Endothelial cell of umbilical vein (primary cell): Measurements from ENCODE around the gene ZNF528. TPM values are rescaled to one million over a fixed set of nuclear protein-coding genes. Genes with fewer than 3 reads are reported as not detected.

Experiments
- BruUV-seq: library from RNA; stranded (reverse); fragments of 400-500 nt; replicated peaks from 2 replicates; lab custom pipeline; 2021; lab: Mats Ljungman, UMichigan
- CTCF ChIA-PET: fragments of 300-600, 350-600 bp; sonication (Branson Sonifier 250); formaldehyde crosslinking; loops from one replicate; lab custom pipeline; 2021; ENCODE audit warnings: antibody characterized with exemption, inconsistent platforms; lab: Charles Lee
- POLR2A ChIA-PET: fragments of 300-600, 350-600 bp; sonication (Branson Sonifier 250); formaldehyde crosslinking; loops from one replicate; lab custom pipeline; 2021; ENCODE audit warnings: antibody characterized with exemption, inconsistent platforms; lab: Charles Lee
- DNase-seq: peaks from one replicate; pipeline ENCODE4 v3.0.0-alpha.2; 2011; ENCODE audit warnings: low read depth, low spot score
- FAIRE-seq: peaks from 2 replicates; lab custom pipeline; 2011; peaks lifted over from hg19 to GRCh38; lab: Jason Lieb, UNC
- H2AFZ ChIP-seq: 2 replicates; pipeline ENCODE4 v1.6.0; 2012; ENCODE audit warnings: low read depth, low read length, control low read depth, inconsistent platforms
- H3K27ac ChIP-seq: 2 replicates; pipeline ENCODE4 v1.5.1; 2011; ENCODE audit warnings: low read depth, mild to moderate bottlenecking, control low read depth, low read length, moderate library complexity; ENCODE audit not compliant: insufficient read depth
- H3K27me3 ChIP-seq, 2 experiments: 2 replicates each; pipeline versions ENCODE4 v1.6.0 to v1.6.1; 2011; ENCODE audit warnings: low read length in 2 of 2, mixed read lengths in 1 of 2; ENCODE audit not compliant: control insufficient read depth in 2 of 2, insufficient read depth in 2 of 2
- H3K36me3 ChIP-seq, 2 experiments: 2 replicates in 1 of 2; 3 replicates in 1 of 2; pipeline ENCODE4 v1.5.1; 2011; ENCODE audit warnings: low read length in 2 of 2, mild to moderate bottlenecking in 1 of 2, moderate library complexity in 1 of 2; ENCODE audit not compliant: control insufficient read depth in 2 of 2, insufficient read depth in 2 of 2; ENCODE audit errors: extremely low read depth in 1 of 2
- H3K4me1 ChIP-seq: 3 replicates; pipeline ENCODE4 v1.5.1; 2011; ENCODE audit warnings: mild to moderate bottlenecking, low read length; ENCODE audit not compliant: control insufficient read depth, insufficient read depth; ENCODE audit errors: extremely low read depth
- H3K4me2 ChIP-seq: 2 replicates; pipeline ENCODE4 v1.6.1; 2011; ENCODE audit warnings: low read length, control low read depth, mixed read lengths; ENCODE audit not compliant: insufficient read depth
- H3K4me3 ChIP-seq, 3 experiments: fragments of 200-600 bp in 1 of 3; sonication (generic), shearing (Covaris generic) in 1 of 3; replicated peaks in 1 of 3; 2 replicates each; pipeline ENCODE4 v1.5.1; 2011 to 2016; ENCODE audit warnings: control low read depth in 3 of 3, low read length in 3 of 3, mild to moderate bottlenecking in 2 of 3, inconsistent platforms in 1 of 3, low read depth in 1 of 3, moderate library complexity in 1 of 3; ENCODE audit not compliant: insufficient read depth in 1 of 3
- H3K79me2 ChIP-seq: 2 replicates; pipeline ENCODE4 v1.6.0; 2012; ENCODE audit warnings: low read length, inconsistent platforms; ENCODE audit not compliant: control insufficient read depth, insufficient read depth
- H3K9ac ChIP-seq: replicated peaks from 2 replicates; pipeline ENCODE3; 2011; ENCODE audit warnings: low read length, control low read depth; ENCODE audit not compliant: insufficient read depth; ENCODE audit errors: extremely low read depth
- H3K9me1 ChIP-seq: replicated peaks from 3 replicates; pipeline ENCODE4 v1.6.0; 2011; ENCODE audit warnings: mild to moderate bottlenecking, low read length; ENCODE audit not compliant: control insufficient read depth, insufficient read depth; ENCODE audit errors: extremely low read depth
- H3K9me3 ChIP-seq: replicated peaks from 2 replicates; pipeline ENCODE4 v1.5.1; 2012; ENCODE audit warnings: low read length, inconsistent platforms; ENCODE audit not compliant: control insufficient read depth, insufficient read depth
- H4K20me1 ChIP-seq: replicated peaks from 2 replicates; pipeline ENCODE3; 2011; ENCODE audit warnings: mild to moderate bottlenecking, low read length; ENCODE audit not compliant: control insufficient read depth, insufficient read depth; ENCODE audit errors: extremely low read depth
- CTCF ChIP-seq, 2 donors: IDR thresholded peaks; 1 replicate in 1 of 2; 2 replicates in 1 of 2; pipeline ENCODE4 v1.5.1; 2011; ENCODE audit warnings: low read length in 2 of 2, mild to moderate bottlenecking in 2 of 2, moderate library complexity in 2 of 2, control low read depth in 1 of 2, inconsistent platforms in 1 of 2, low read depth in 1 of 2; ENCODE audit not compliant: insufficient read depth in 1 of 2; ENCODE audit errors: extremely low read depth in 1 of 2
- EZH2 ChIP-seq: IDR thresholded peaks from 2 replicates; pipeline ENCODE4 v1.6.1; 2012; ENCODE audit warnings: borderline replicate concordance, low read depth, mild to moderate bottlenecking, moderate library complexity, low read length, inconsistent platforms; ENCODE audit not compliant: severe bottlenecking
- FOS ChIP-seq: IDR thresholded peaks from 2 replicates; pipeline ENCODE4 v1.6.1; 2011; ENCODE audit warnings: mild to moderate bottlenecking, low read length, moderate library complexity, borderline replicate concordance; ENCODE audit not compliant: insufficient read depth
- GATA2 ChIP-seq: IDR thresholded peaks from 2 replicates; pipeline ENCODE4 v1.7.0; 2011; ENCODE audit warnings: low read depth, mild to moderate bottlenecking, moderate library complexity, mixed read lengths, low read length; ENCODE audit not compliant: insufficient read length, insufficient read depth
- JUN ChIP-seq: IDR thresholded peaks from 2 replicates; pipeline ENCODE4 v1.6.1; 2011; ENCODE audit warnings: borderline replicate concordance, low read depth; ENCODE audit not compliant: insufficient read length, insufficient read depth
- MAX ChIP-seq: IDR thresholded peaks from 2 replicates; pipeline ENCODE4 v1.6.1; 2011; ENCODE audit not compliant: insufficient read depth, insufficient read length
- MYC ChIP-seq: IDR thresholded peaks from one replicate; pipeline ENCODE4 v1.6.1; 2011; ENCODE audit warnings: mild to moderate bottlenecking, low read depth, low read length
- POLR2A ChIP-seq: IDR thresholded peaks from 2 replicates; pipeline ENCODE4 v1.6.1; 2012; ENCODE audit warnings: low read depth, mild to moderate bottlenecking, control low read depth, low read length
- POLR2AphosphoS5 ChIP-seq: IDR thresholded peaks from 2 replicates; pipeline ENCODE4 v1.6.1; 2012; ENCODE audit warnings: low read depth, mild to moderate bottlenecking, control low read depth, low read length, moderate library complexity; ENCODE audit not compliant: insufficient read depth
- dilution Hi-C: fragments of 300-500 bp; cut with MboI; formaldehyde crosslinking; loops from one replicate; pipeline ENCODE4 v1.15.0; 2019; ENCODE audit warnings: low sequenced_read_pairs; ENCODE audit not compliant: extremely low pct_ligation_motif_present
- intact Hi-C: fragments of 100-400 bp; cut with micrococcal nuclease; formaldehyde crosslinking; loops from one replicate; pipeline ENCODE4 v1.10.0; 2022
- polyA plus RNA-seq, 4 experiments: library from polyadenylated mRNA; depleted of rRNA in 3 of 4; stranded (reverse) in 3 of 4; unstranded in 1 of 4; fragments of >200 nt; gene quantifications; 2 replicates each; pipeline versions ENCODE4 v1.2.1 to v1.2.3, GENCODE V29; 2011 to 2012; ENCODE audit warnings: missing spikeins in 1 of 4
- total RNA-seq: library from RNA; stranded (reverse); gene quantifications from 2 replicates; pipeline ENCODE4 v1.2.3, GENCODE V29; 2021

Gene ZNF528
- total and polyA plus RNA-seq, 2 donors (not counting 3 experiments of a cell fraction or from before 2014, with no cell fraction given) = 6.2 to 16.1 TPM

GRCh38 chr19:52428937-52429336 is 31.3 kb downstream of the ZNF528 start, which contains the start of gene ZNF534:
Gene ZNF534 (plus strand): TSS chr19:52429148. CDS start chr19:52431475, 2,327 bp downstream.
- CTCF ChIA-PET = no interaction called here
- Histone ChIP-seq H3K9me3 (no peaks in the 10 kb centered on the region), H3K4me2 (no peak within 1 kb of the TSS), H3K27ac (no peak within 1 kb of the TSS), H3K4me1 (no peaks in the 10 kb centered on the region), H3K27me3 (no peaks in the 10 kb centered on the region), H2AFZ (no peak within 1 kb of the TSS), H3K36me3 (no peaks in the 10 kb centered on the region), H3K4me3 (no peak within 1 kb of the TSS), H3K79me2 (no peaks in the 10 kb centered on the region), H3K9ac (no peak within 1 kb of the TSS), H3K9me1 (no peaks in the 10 kb centered on the region), H4K20me1 (no peaks in the 10 kb centered on the region)
- intact Hi-C loops (no loop called here), dilution Hi-C loops (no loop called here)
- POLR2A ChIA-PET = no interaction called here
- TF ChIP-seq MAX = no peak
- no peak for TF ChIP-seq MYC
- TF ChIP-seq JUN = no peak
- no peak for TF ChIP-seq POLR2A
- no peak for TF ChIP-seq FOS
- TF ChIP-seq CTCF (IDR thresholded peaks at IDR 0.05; ENCODE audit: extremely low read depth in 1 of 2, insufficient read depth in 1 of 2, low read depth in 1 of 2, low read length in 2 of 2) = no peak
- no peak for TF ChIP-seq GATA2
- TF ChIP-seq EZH2 = no peak
- no peak for TF ChIP-seq POLR2AphosphoS5
- FAIRE-seq (no peak), DNase-seq (no peak)
- BruUV-seq = no TSS peak
